ENCODE measurements around the gene MORC3. TPM values are rescaled to one million over a fixed set of nuclear protein-coding genes. Genes with fewer than 3 reads are reported as not detected.

MORC3 gene
- total RNA-seq, 4 donors from 2014 or later: 31.0 to 54.8 (median 48.4) TPM

GRCh38 chr21:36347278-36347961 is 27.4 kb downstream of the MORC3 start:
- ATAC-seq: no peak
- WGBS, 2 donors (ENCODE audit: low coverage in 1 of 2): 75 to 91% methylated on average over 3 of the region's 3 CpGs

GRCh38 chr21:36347962-36348328 is 27.9 kb downstream of the MORC3 start:
- Histone ChIP-seq H3K27ac (no peak overlapping the region), H3K27me3 (no peaks in the 10 kb centered on the region), H3K4me1 (no peaks in the 10 kb centered on the region), H3K9me3 (no peaks in the 10 kb centered on the region), H3K4me3 (no peak overlapping the region), H3K36me3 (peaks cover 0 to 98% of the 10 kb centered on the region in 2 donors)
- no peak for ATAC-seq
- 57 to 85% methylated on average over 2 of the region's 2 CpGs for WGBS, 2 donors (ENCODE audit: low coverage in 1 of 2)
- no peak for TF ChIP-seq POLR2A (IDR thresholded peaks at IDR 0.05)
- TF ChIP-seq EP300 (IDR thresholded peaks at IDR 0.05): no peak
- TF ChIP-seq, protein P1, sequence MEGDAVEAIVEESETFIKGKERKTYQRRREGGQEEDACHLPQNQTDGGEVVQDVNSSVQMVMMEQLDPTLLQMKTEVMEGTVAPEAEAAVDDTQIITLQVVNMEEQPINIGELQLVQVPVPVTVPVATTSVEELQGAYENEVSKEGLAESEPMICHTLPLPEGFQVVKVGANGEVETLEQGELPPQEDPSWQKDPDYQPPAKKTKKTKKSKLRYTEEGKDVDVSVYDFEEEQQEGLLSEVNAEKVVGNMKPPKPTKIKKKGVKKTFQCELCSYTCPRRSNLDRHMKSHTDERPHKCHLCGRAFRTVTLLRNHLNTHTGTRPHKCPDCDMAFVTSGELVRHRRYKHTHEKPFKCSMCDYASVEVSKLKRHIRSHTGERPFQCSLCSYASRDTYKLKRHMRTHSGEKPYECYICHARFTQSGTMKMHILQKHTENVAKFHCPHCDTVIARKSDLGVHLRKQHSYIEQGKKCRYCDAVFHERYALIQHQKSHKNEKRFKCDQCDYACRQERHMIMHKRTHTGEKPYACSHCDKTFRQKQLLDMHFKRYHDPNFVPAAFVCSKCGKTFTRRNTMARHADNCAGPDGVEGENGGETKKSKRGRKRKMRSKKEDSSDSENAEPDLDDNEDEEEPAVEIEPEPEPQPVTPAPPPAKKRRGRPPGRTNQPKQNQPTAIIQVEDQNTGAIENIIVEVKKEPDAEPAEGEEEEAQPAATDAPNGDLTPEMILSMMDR (IDR thresholded peaks at IDR 0.05): no peak

More at GRCh38 chr21:36347278-36347961, 27.4 kb downstream of the MORC3 start:
- TF ChIP-seq POLR2A (IDR thresholded peaks at IDR 0.05) (no peak), EP300 (IDR thresholded peaks at IDR 0.05) (no peak), POLR2AphosphoS5 (IDR thresholded peaks at IDR 0.05) (no peak)
- TF ChIP-seq, protein P1 (IDR thresholded peaks at IDR 0.05): no peak
- H3K4me1 ChIP-seq: no peaks in the 10 kb centered on the region
- H3K4me3 ChIP-seq: no peak overlapping the region
- peaks cover 0 to 99% of the 10 kb centered on the region in 2 donors for H3K36me3 ChIP-seq
- no peaks in the 10 kb centered on the region for H3K27me3 ChIP-seq
- no peaks in the 10 kb centered on the region for H3K9me3 ChIP-seq
- no peak overlapping the region for H3K27ac ChIP-seq

DNA sequence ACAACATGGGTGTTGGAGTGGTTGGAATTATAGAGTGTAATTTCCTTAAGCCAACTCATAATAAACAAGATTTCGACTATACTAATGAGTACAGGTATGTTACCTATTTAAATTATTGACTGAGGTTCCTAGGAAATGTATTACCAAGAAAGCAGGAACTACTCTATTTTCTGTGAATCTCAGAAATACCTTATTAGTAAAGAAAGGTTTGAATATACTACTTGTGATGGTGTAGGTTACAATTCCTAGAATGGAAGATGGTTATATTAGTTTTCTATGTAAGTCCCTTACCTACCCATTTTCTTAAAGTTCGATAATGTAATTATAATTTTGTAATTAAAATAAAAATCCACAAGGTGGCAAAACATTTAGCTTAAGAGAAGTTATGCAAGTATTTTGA is 29.3 kb downstream of the MORC3 start:
- Histone ChIP-seq H3K9me3 (no peaks in the 10 kb centered on the region), H3K4me1 (no peaks in the 10 kb centered on the region), H3K27ac (no peak overlapping the region), H3K36me3 (peaks cover 0 to 98% of the 10 kb centered on the region in 2 donors), H3K4me3 (no peak overlapping the region), H3K27me3 (no peaks in the 10 kb centered on the region)
- no peak for ATAC-seq
- no peak for TF ChIP-seq POLR2AphosphoS5 (IDR thresholded peaks at IDR 0.05)
- WGBS, 2 donors (ENCODE audit: low coverage in 1 of 2): 95 to 100% methylated on average over 2 of the region's 2 CpGs

DNA sequence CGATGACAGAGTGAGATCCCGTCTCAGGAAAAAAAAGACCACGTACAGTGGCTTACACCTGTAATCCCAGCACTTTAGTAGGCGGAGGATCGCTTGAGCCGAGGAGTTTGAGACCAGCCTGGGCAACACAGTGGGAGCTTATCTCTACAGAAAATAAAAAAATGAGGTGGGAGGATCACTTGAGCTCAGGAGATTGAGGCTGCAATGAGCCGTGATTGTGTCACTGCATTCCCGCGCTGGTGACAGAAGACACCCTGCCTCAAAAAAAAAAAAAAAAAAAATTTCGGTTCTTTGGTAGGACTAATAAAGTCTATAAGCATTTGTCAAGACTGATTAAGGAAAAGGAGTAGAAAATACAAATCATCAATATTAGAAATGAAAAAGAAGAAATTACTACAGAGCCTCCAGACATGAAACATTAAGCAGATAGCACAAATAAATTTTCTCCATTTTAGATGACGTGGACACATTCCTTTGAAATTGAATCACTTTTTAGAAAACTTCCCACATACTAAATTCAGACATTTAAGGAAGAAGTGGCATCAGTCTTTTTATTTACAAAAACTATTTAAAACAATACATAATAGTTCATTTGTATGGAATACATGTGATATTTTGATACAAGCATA is 30.4 kb downstream of the MORC3 start:
- H3K27me3 ChIP-seq: no peaks in the 10 kb centered on the region
- H3K4me3 ChIP-seq: no peak overlapping the region
- no peak overlapping the region for H3K27ac ChIP-seq
- 69 to 78% methylated on average over 8 to 11 of the region's 11 CpGs for WGBS, 2 donors (ENCODE audit: low coverage in 1 of 2)
- no peak for ATAC-seq
- peaks cover 0 to 98% of the 10 kb centered on the region in 2 donors for H3K36me3 ChIP-seq
- H3K9me3 ChIP-seq: no peaks in the 10 kb centered on the region
- no peaks in the 10 kb centered on the region for H3K4me1 ChIP-seq
- TF ChIP-seq POLR2A (IDR thresholded peaks at IDR 0.05) (no peak), POLR2AphosphoS5 (IDR thresholded peaks at IDR 0.05) (no peak), EP300 (IDR thresholded peaks at IDR 0.05) (no peak)
- TF ChIP-seq, protein P1 (IDR thresholded peaks at IDR 0.05): no peak

- no peak for TF ChIP-seq POLR2A (IDR thresholded peaks at IDR 0.05)
- no peak for TF ChIP-seq EP300 (IDR thresholded peaks at IDR 0.05)
- TF ChIP-seq, protein P1 (IDR thresholded peaks at IDR 0.05): no peak
- TF ChIP-seq POLR2AphosphoS5 (IDR thresholded peaks at IDR 0.05): no peak
- no peak overlapping the region for H3K4me3 ChIP-seq
- no peaks in the 10 kb centered on the region for H3K9me3 ChIP-seq
- peaks cover 0 to 99% of the 10 kb centered on the region in 2 donors for H3K36me3 ChIP-seq
- no peak for ATAC-seq
- no peaks in the 10 kb centered on the region for H3K4me1 ChIP-seq
- H3K27ac ChIP-seq: no peak overlapping the region
- 89 to 96% methylated on average over 2 to 5 of the region's 5 CpGs for WGBS, 2 donors (ENCODE audit: low coverage in 1 of 2)
- no peaks in the 10 kb centered on the region for H3K27me3 ChIP-seq
These were observed 35.1 kb downstream of the MORC3 start for GRCh38 chr21:36354918-36355680.
